ENCODE measurements around the gene SCGN. TPM values are rescaled to one million over a fixed set of nuclear protein-coding genes. Genes with fewer than 3 reads are reported as not detected.
A peak's percentile ranks its signal among the peaks of the same experiment; 100 is the strongest.

The SCGN gene
- total and polyA plus RNA-seq, 9 of the 15 experiments (the other 6 are each of a cell fraction or from before 2014, with no cell fraction given): not detected

DNA sequence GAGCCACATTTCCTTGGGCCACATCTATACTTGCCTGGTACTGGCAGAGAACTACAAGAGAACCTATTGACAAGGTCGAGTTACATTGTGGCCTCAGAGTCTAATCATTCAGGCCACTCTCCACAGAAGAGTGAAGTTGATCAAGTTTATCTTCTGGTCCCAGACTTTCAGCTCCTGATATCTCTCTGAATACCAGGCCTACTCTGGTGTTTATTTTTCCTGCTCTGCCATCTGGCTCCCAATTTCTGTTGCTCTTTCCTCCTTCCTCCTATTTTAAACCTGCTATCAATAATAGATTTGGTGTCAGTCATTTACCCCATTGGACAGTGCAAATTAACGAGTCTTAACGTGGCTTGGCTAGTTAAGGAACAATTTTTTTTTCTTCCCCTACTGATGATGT lies 46.6 kb downstream of the SCGN start:
- Histone ChIP-seq H4K20me1 (replicated peaks; ENCODE audit: control insufficient read depth, insufficient read depth, low read length) (no peaks in the 10 kb centered on the region), H3K4me3 (no peak overlapping the region), H3K27ac (ENCODE audit: extremely low read depth, low read depth, low read length) (peak overlapping the region; percentile 34; the same call in 2 of the 3 replicates), H3K9ac (ENCODE audit: insufficient read depth in 1 of 2, low read depth in 2 of 2, low read length in 2 of 2) (no peak overlapping the region), H3K4me1 (replicated peaks in 1 of 2; ENCODE audit: control insufficient read depth in 2 of 2, insufficient read depth in 2 of 2, low read length in 2 of 2) (peaks cover 0 to 7% of the 10 kb centered on the region in 2 experiments; a peak in 2 of 5 replicates), H3K9me1 (ENCODE audit: control insufficient read depth, insufficient read depth, low read length) (no peaks in the 10 kb centered on the region), H3K9me3 (replicated peaks; ENCODE audit: control insufficient read depth, insufficient read depth, low read depth, low read length) (no peaks in the 10 kb centered on the region), H3K27me3 (ENCODE audit: control insufficient read depth in 2 of 2, insufficient read depth in 2 of 2, low read length in 2 of 2) (no peaks in the 10 kb centered on the region), H3K4me2 (ENCODE audit: insufficient read depth, low read length) (peak overlapping the region; percentile 26; the same call in 1 of the 2 replicates), H3K79me2 (ENCODE audit: control insufficient read depth, insufficient read depth, low read length) (no peaks in the 10 kb centered on the region), H3K36me3 (ENCODE audit: control insufficient read depth, insufficient read depth, low read length) (no peaks in the 10 kb centered on the region), H2AFZ (ENCODE audit: low read depth, low read length) (peak overlapping the region; percentile 10; the same call in 1 of the 2 replicates)
- BruUV-seq (replicated peaks): no TSS peak
- ATAC-seq (peak; percentile 84), FAIRE-seq (peak; percentile 78), DNase-seq (ENCODE audit: extremely low read depth in 1 of 4, low spot score in 3 of 4) (peak; percentile 15 to 57 (median 35))
- CTCF ChIA-PET (ENCODE audit: low intra/inter-chr PET ratio): no interaction called here
- intact Hi-C loops (cut with micrococcal nuclease) (no loop called here), in situ Hi-C loops (cut with MboI) (no loop called here)
- POLR2A ChIA-PET: no interaction called here
- WGBS (ENCODE audit: insufficient coverage, low coverage, missing lambda C conversion rate): 0% methylated on average over 3 of the region's 3 CpGs
- peak; percentile 56 for TF ChIP-seq HDAC3 (IDR thresholded peaks at IDR 0.05; ENCODE audit: borderline replicate concordance, partially characterized antibody)
- peak; percentile 69; the same call in 1 of the 2 replicates for TF ChIP-seq ZNF311 (CRISPR knock-in tag; IDR thresholded peaks at IDR 0.05)
- TF ChIP-seq HDAC2 (IDR thresholded peaks at IDR 0.05): 0 out of 2 replicates have a peak, but pooled peaks have one; percentile 23
- no peak for TF ChIP-seq CCAR2 (IDR thresholded peaks at IDR 0.05; ENCODE audit: low read depth, low read length)
- TF ChIP-seq ZC3H4 (CRISPR knock-in tag; IDR thresholded peaks at IDR 0.05; ENCODE audit: borderline replicate concordance): no peak
- no peak for TF ChIP-seq ADNP (tag; IDR thresholded peaks at IDR 0.05)
- no peak for TF ChIP-seq MEF2A (IDR thresholded peaks at IDR 0.05; ENCODE audit: control insufficient read depth, low read depth, low read length)
- peak; percentile 5 for TF ChIP-seq MEIS2 (IDR thresholded peaks at IDR 0.05; ENCODE audit: partially characterized antibody)
- TF ChIP-seq STAT5A (IDR thresholded peaks at IDR 0.05; ENCODE audit: borderline replicate concordance, low read length): peak; percentile 76; the same call in 1 of the 2 replicates
- no peak for TF ChIP-seq ELF1 (tag; IDR thresholded peaks at IDR 0.05)
- TF ChIP-seq KDM1A (IDR thresholded peaks at IDR 0.05): no peak
- TF ChIP-seq KLF13 (tag; IDR thresholded peaks at IDR 0.05; ENCODE audit: borderline replicate concordance, low read depth): no peak
- TF ChIP-seq XRCC5 (IDR thresholded peaks at IDR 0.05; ENCODE audit: low read depth, low read length): no peak
- peak; percentile 84 for TF ChIP-seq EP300 (IDR thresholded peaks at IDR 0.05; ENCODE audit: low read length)
- TF ChIP-seq L3MBTL2 (IDR thresholded peaks at IDR 0.05): no peak
- TF ChIP-seq, protein P1, sequence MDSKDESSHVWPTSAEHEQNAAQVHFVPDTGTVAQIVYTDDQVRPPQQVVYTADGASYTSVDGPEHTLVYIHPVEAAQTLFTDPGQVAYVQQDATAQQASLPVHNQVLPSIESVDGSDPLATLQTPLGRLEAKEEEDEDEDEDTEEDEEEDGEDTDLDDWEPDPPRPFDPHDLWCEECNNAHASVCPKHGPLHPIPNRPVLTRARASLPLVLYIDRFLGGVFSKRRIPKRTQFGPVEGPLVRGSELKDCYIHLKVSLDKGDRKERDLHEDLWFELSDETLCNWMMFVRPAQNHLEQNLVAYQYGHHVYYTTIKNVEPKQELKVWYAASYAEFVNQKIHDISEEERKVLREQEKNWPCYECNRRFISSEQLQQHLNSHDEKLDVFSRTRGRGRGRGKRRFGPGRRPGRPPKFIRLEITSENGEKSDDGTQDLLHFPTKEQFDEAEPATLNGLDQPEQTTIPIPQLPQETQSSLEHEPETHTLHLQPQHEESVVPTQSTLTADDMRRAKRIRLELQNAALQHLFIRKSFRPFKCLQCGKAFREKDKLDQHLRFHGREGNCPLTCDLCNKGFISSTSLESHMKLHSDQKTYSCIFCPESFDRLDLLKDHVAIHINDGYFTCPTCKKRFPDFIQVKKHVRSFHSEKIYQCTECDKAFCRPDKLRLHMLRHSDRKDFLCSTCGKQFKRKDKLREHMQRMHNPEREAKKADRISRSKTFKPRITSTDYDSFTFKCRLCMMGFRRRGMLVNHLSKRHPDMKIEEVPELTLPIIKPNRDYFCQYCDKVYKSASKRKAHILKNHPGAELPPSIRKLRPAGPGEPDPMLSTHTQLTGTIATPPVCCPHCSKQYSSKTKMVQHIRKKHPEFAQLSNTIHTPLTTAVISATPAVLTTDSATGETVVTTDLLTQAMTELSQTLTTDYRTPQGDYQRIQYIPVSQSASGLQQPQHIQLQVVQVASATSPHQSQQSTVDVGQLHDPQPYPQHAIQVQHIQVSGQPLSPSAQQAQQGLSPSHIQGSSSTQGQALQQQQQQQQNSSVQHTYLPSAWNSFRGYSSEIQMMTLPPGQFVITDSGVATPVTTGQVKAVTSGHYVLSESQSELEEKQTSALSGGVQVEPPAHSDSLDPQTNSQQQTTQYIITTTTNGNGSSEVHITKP (IDR thresholded peaks at IDR 0.05; ENCODE audit: partially characterized antibody): no peak
- TF ChIP-seq TARDBP (IDR thresholded peaks at IDR 0.05): no peak
- peak; percentile 96 for TF ChIP-seq CBFA2T3 (IDR thresholded peaks at IDR 0.05)
- TF ChIP-seq, protein P2, sequence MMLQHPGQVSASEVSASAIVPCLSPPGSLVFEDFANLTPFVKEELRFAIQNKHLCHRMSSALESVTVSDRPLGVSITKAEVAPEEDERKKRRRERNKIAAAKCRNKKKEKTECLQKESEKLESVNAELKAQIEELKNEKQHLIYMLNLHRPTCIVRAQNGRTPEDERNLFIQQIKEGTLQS (IDR thresholded peaks at IDR 0.05): no peak
- TF ChIP-seq, protein P2 (CRISPR knock-in tag; conservative IDR thresholded peaks at IDR 0.05): no peak
- TF ChIP-seq KLF16 (IDR thresholded peaks at IDR 0.05): peak; percentile 87
- TF ChIP-seq MTA2 (IDR thresholded peaks at IDR 0.05; ENCODE audit: low read depth): peak; percentile 84
- no peak for TF ChIP-seq IFI16 (CRISPR knock-in tag; IDR thresholded peaks at IDR 0.05)

All from K562 (cell line).